Measurements from ENCODE around the gene NFATC1. TPM values are rescaled to one million over a fixed set of nuclear protein-coding genes. Genes with fewer than 3 reads are reported as not detected.

Gene NFATC1
- total RNA-seq, 1 donor from 2014 or later, result 0.46 TPM

DNA sequence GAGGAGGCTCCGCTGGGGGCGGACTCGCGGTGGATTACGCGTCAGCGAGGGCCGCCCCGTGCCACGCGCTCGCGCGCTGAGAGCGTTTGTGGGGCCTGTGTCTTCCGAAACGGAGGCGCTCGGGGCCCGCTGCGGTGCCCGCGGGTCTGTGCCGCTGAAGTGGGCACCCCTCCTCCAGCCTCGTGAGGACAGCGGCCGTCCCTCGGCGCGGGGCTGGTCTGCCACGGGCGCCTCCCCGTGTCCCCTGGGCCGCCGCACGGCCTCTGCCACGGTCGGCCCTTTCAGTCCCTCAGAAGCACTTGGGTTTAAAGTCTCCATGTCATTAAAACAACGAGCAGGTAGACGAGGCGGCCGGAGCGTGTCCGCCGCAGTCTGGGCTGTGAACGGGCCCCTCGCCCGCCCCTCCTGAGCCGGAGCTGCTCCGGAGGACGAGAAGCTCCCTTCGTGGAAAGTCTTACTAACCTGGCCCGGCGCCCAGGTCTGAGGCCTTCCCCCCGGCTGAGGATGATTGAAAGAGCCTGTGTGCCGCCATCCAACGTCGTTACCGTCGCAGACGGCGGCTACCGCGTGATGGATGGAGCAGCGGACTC, 97.6 kb downstream of the NFATC1 start:
- no peak overlapping the region for H3K4me3 ChIP-seq (ENCODE audit: low read depth, low read length)
- no peak for DNase-seq (ENCODE audit: low read depth)
- TF ChIP-seq CTCF (conservative IDR thresholded peaks at IDR 0.05; ENCODE audit: low read depth, low read length), result no peak

GRCh38 chr18:79493801-79494211, 98.1 kb downstream of the NFATC1 start:
- TF ChIP-seq CTCF (conservative IDR thresholded peaks at IDR 0.05; ENCODE audit: low read depth, low read length), result no peak
- no peak overlapping the region for H3K4me3 ChIP-seq (ENCODE audit: low read depth, low read length)
- DNase-seq (ENCODE audit: low read depth), result no peak

- no peak for TF ChIP-seq CTCF (conservative IDR thresholded peaks at IDR 0.05; ENCODE audit: low read depth, low read length)
- H3K4me3 ChIP-seq (ENCODE audit: low read depth, low read length), result no peak overlapping the region
- no peak for DNase-seq (ENCODE audit: low read depth)
Measured at GRCh38 chr18:79494936-79495335, 99.2 kb downstream of the NFATC1 start.

- no peak overlapping the region for H3K4me3 ChIP-seq (ENCODE audit: low read depth, low read length)
- no peak for DNase-seq (ENCODE audit: low read depth)
- TF ChIP-seq CTCF (conservative IDR thresholded peaks at IDR 0.05; ENCODE audit: low read depth, low read length), result no peak
Measured at GRCh38 chr18:79495591-79496071, 99.9 kb downstream of the NFATC1 start.

- TF ChIP-seq CTCF (conservative IDR thresholded peaks at IDR 0.05; ENCODE audit: low read depth, low read length), result no peak
- no peak overlapping the region for H3K4me3 ChIP-seq (ENCODE audit: low read depth, low read length)
Measured at GRCh38 chr18:79496237-79496977, 100.7 kb downstream of the NFATC1 start.

DNA sequence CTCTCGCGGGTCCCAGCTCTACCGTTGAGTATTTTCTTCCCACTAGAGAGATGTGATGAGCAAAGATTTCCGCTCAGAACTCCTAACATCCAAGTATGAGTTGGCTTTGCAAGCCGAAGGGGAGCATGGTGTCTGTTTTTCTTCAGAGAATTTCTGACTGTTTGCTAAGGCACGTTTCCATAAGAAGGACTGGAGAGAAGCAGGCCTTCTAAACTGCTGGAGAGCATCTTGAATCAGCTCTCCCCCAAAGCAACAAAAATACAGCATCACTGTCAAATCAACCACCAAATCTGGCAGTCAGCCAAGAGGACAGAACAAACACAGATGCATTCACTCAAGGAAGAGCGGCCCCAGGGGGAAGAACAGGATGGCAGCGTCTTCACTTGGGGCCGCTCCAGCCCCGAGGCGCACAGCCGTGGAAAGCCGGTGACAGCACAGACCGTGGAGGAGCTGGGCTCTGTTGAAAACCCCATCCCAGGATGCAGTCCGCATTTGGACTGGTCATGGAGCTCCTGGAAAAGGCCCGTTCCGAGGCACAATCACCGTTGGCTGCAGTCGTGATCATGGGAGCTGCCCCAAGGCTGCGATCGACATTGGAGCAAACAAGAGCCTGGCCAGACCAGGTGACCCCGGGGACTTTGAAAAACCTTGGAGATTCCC, 101.4 kb downstream of the NFATC1 start:
- H3K4me3 ChIP-seq (ENCODE audit: low read depth, low read length), result no peak overlapping the region
- TF ChIP-seq CTCF (conservative IDR thresholded peaks at IDR 0.05; ENCODE audit: low read depth, low read length), result no peak
- no peak for DNase-seq (ENCODE audit: low read depth)

More at GRCh38 chr18:79496237-79496977, 100.7 kb downstream of the NFATC1 start:
- no peak for DNase-seq (ENCODE audit: low read depth)

Measured in epithelial cell of proximal tubule (primary cell).